HG03571 (cell line): ENCODE measurements around the gene PDE4B.
"Not testable (repeated sequence)": the region's sequence is repeated elsewhere in the genome, so short reads cannot be mapped to it uniquely, and the experiment has no call there.

Experiments used
- ATAC-seq: cut with Tn5 transposase; IDR thresholded peaks from one replicate; pipeline ENCODE4 v1.9.1; 2021; ENCODE audit not compliant: unreplicated experiment

PDE4B gene

DNA sequence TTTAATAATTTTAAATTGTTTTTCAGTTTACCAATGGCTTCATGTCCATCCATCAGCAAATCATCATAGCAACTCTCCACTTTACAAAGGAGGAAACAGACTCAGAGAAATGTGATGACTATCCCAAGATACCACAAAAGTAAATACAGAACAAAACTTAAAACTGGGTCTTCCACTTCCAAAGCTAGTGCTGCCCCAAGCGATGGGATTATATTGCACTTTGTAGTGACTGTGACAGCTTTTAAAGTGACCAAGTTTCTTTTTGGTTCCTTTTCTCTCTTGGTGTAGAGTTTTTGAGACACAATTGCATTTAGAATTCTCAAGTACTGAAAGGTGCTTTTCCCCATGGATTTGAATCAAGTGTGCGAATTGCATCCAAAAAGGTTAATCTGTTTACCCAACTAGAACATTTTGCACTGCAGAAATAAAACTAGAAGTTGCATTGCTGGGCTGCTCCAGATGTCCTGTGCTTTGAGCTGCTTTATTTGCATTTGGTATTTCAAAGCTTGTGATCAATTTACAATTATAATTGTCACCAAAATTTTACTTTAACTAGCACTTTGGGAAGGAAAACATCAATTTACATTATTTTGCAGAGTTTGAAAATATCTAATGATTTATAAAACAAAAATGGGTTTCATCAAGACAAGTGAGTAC, 320.2 kb downstream of the PDE4B start:
- ATAC-seq = no peak

DNA sequence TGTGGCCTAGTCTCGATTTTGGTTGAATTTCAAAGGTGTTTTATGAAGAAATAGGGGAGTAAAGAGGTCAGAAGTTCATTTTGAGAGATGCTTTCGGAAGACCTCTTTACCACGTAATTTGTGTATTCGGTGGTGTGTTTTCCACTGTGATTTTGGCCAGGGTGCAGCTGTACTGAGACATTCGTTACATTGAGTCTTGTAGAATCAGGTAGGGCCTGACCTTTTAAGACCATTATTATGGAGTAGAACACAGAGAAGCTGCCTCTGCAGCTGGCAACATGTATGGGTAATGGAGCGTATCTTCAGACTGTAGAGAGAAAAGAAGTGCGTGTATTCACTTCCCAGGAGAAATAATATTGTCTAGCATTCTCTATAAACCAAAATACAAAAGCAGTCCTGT, 326.5 kb downstream of the PDE4B start:
- no peak for ATAC-seq

DNA sequence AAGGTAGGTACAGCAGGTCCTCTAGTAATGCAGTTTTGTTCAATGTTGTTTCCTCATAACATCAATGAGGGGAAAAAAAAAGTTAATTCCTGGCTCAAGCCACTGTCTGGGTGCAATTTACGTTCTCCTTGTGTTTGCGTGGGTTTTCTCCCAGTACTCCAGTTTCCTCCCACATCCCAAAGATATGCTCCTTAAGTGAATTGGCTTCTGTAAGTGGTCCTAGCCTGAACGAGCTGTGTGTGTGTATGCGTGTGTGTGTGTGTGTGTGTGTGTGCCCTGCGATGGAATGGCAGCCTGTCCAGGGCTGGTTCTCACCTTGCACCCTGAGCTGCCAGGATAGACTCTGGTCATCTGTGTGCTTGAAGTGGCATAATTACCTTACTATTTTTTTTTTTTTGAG, 332.0 kb downstream of the PDE4B start:
- no peak for ATAC-seq

DNA sequence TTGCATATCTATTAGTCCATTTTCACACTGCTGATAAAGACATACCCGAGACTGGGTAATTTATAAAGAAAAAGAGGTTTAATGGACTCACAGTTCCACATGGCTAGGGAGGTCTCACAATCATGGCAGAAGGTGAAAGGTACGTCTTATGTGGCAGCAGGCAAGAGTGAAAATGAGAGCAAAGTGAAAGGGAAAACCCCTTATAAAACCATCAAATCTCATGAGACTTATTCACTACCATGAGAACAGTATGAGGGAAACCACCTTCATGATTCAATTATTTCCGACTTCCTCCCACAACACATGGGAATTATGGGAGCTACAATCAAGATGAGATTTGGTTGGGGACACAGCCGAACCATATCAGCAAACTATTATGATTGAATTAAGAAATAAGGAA, 335.9 kb downstream of the PDE4B start:
- ATAC-seq = not testable (repeated sequence)

DNA sequence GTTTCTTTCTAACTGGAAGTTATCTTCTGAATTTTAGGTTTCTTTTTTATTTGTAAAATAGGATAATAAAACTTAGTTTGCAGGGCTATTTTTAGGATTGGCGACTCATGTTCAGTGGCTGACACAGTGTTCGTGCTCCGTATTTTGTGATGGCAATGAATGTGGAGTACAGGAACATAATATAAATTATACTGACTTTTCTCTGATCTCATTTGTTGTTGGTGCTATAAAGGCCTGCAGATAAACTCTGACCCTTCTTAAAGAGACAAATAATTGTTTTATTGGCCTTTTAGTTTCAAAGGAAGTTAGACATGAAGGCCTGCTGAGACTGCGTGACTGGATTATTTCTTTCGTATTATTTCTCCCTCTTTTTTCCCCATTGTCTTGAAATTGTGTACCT, 339.6 kb downstream of the PDE4B start:
- ATAC-seq = no peak

DNA sequence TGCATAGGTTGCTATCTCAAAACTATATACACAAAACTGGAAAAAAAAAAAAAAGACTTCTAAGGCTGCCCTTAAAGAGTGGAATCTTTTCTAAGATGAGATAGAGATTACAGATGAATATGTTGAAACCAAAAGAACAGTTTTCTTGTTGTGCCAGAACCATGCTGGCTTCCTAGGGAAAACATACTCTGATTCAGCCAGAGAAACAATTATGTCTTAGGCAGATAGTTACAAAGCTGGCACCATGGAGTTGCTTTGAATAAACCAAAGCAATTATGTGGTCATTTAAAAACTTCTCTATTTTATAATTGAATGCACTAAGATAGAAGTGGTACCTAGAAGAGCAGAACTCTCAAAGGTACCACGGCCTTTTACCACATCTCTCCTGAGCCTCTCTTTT, 341.3 kb downstream of the PDE4B start:
- ATAC-seq = no peak

DNA sequence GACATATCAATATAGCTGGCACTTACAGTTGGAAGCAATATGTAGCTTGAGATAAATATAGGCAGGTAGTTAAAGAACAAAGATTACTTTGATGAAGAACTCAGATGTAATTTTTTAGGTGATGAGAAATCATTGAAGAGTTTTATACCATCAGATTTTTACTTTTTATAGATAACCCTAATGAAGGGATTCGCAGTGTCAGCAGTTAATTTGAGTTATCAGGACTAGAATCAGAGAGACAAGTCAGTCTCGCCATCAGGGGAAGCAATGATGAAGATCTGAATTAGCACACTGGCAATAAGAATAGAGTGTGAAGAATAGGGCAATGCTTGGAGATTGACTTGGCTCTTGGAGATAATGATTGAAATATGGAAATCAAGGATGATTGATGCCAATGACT, 342.5 kb downstream of the PDE4B start:
- no peak for ATAC-seq

DNA sequence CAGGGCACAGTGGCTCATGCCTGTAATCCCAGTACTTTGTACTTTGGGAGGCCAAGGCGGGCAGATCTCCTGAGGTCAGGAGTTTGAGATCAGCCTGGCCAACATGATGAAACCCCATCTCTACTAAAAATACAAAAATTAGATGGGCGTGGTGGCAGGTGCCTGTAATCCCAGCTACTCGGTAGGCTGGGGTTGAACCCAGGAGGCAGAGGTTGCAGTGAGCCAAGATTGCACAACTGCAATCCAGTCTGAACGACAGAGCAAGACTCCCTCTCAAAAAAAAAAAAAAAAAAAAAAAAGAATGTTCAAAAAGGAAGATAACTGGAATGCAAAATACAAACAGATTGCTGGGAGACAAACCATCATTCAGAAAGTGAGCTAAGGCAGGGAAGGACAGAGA, 343.7 kb downstream of the PDE4B start:
- not testable (repeated sequence) for ATAC-seq

DNA sequence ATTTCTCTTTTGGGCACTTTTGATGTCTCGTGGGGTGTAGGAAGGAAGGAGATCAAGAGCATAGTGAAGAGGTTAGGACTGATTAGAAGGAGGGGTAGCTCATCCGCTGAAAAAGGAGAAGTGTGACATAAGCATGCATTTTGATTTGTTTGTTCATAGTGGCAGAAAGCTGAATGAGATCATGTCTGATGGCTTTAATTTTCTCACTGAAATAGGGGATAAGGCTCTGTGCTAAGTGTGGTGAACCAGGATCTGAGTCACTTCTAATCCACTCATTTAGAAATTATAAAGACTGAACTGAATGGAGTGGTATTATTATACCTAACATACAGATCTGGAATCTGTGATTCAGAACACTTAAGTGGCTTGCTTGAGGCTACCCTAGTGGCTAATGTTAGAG, 344.5 kb downstream of the PDE4B start:
- no peak for ATAC-seq

DNA sequence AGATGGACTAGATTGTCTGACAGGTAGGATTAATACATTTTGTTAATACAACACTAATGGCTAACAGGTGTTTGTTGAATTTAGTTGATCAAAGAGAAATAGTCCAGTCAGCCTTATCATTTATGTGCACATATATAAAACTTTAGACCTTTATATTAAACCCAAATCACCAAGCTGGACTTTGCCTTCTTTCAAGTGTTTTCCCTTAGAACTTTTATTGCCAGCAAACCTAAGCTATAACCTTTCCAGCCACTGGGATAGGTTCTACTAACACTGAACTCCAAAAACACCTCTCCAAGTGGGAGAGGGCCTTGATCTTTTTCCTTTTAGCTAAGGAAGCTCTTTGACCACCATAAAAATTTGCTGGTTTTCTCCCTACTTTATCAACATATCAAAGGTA, 345.9 kb downstream of the PDE4B start:
- no peak for ATAC-seq

DNA sequence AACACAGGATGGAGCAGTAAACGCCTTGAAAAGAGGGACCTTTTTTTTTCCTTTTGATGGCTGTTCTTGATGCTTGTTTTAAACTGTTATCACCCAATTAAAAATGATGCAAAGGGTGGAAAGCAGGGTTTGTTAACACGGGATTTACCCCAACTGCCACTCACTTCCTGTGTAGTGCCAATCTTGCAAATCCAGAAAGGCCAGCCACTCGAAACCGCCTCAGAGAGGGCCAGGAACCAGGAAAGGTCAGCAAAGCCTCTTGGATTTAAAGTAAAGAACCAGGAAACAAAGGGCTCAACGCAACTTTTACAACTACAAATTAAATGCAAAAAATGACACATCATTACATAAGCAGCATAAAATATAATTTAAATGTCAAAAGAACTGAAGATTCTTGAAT, 347.4 kb downstream of the PDE4B start:
- ATAC-seq = no peak

DNA sequence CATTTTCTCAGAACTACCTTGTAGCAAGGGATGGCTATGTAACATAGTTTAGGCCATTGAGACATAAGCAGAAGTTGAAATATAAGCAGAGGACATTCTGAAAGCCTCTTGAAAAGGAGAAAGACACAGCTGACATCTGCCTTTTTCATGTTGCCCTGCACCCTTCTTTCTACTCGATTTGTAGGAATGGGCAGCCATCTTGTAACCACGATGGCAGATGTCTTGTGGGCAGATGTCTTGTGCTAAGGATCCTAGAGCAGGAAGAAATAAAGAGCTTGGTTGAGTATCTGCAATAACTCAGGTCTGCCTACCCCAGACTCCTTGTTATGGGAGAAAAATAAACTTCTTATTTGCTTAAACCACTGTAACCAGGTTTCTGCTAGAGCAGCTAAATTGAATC, 351.0 kb downstream of the PDE4B start:
- ATAC-seq = no peak

DNA sequence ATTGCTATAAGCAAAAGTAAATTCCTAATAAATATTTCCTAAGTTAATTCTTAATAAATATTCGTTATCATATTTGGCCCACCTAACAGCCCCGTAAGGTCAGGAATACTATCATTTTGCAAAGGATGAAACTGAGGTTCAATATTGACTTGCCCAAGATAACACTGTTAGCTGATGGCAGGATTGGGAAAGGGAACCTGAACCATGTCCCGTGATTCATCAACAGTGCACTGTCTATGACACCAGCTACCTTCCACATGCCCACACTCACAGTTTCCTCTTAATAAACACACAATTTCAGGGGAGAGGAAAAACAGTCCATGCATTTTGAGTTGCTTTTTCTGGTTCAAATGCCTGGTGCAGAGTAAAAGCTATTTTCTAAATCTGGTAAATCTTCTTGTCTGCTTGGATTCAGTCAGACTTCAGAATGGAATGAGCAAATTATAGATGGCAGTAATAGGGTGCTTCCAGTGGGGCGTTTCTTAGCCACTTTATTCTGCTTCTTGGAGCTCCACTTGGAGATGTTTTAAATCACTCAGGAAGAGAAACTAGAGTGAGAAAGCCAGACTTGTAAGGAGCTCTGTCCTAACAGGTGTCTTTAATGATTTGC, 354.6 kb downstream of the PDE4B start:
- no peak for ATAC-seq

DNA sequence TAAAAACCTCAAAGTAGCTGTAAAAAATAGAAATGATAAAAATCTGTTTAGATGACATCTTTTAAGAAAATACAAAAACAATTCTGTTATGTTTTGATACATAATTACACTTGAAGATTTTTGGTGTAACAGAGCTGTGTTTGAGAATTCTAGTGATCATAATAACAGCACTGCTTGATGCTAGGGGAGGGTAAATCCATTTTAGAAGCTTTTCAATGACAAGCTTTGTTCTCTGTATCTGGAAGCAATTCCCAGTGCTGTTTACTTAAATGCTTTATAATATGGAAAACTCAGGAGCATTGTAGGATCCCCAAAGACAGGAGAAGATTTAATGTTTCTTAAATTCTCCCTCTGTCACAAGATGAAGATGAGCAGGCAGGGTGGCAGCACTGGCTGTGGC, 359.3 kb downstream of the PDE4B start:
- ATAC-seq = no peak

DNA sequence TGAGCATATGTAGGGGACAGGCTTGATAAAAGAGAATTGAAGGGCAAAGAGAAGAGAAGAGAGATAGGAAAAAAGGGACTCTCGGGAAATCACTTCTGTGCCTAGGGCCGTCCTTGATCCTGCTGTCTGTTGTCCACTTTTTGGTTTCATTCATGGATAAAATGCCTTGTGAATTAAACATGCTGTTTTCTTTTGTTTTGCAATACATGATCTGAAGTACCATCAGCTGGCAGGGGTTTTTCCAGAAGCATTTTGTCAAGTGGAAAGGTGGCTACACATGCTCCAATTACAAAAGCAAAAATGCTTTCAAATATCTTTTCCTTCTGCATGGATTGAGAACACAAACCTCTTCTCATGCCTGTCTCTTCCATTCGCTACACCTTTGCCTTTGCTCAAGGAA, 361.7 kb downstream of the PDE4B start:
- ATAC-seq = no peak

DNA sequence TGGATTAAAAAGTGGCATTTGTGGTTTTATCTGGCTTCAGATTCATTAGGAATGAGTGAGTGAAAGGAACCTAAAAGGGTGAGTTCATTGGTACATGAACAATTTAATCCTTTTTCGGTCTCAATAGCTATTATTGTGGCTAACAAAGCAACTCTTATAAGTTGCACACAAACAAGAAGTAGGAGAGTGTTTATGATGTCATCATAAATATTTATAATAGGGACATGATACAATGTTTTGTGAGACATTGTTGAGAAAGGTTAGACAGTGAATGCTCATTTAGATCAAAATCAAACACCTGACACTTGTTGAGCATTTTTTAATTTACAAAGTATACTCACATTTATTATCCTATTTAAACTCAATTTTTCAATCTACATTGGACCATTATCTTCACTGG, 363.4 kb downstream of the PDE4B start:
- no peak for ATAC-seq

DNA sequence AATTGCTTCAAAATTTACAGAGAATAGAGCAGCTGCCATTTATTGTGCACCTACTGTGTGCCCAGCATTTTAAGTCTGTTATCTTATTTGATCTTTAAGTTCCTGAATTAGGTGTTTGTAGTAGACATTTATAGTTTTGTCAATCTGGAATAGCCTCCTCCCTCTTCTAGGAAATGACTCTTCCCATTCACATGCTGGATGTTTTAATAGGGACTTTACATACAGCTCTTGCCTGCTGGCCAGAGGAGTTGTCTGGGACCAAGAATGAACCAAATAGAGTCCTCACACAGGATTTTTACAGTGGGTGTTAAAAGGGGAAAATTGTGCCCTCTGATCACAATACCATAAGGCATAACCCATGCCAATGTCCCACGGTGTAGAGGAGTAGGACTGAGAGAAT, 367.1 kb downstream of the PDE4B start:
- ATAC-seq = no peak

DNA sequence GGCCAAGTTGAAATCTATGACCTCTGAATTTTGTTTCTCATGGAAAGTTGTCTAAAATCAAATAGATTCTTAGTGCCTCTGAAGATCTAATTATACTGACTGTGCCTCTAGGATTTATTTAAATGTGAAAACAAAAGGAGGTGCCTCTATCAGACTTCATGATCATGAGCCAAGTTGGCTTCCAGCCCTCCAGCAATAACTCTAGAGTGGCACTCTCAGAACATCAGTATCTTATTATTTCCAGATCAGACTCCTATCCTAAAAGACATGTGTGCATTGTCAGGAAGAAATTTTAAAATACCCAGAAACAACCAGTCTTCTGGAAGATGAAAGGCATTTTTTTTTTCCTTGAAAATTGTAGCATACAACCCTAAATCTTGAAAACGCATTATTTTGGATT, 368.0 kb downstream of the PDE4B start:
- no peak for ATAC-seq

DNA sequence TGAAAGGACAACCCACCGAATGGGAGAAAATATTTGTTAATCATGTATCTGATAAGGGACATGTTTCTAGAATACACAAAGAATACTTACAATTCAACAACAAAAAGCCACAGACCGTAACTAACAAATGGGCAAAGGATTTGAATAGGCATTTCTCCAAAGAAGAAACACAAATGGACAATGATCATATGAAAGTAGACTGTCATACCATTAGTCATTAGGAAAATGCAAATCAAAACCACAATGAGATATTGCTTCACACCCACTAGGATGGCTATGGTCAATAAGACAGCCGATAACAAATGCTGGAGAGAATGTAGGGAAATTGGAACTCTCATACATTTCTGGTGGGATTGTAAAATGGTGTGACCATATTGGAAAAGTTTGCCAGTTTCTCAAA, 374.1 kb downstream of the PDE4B start:
- no peak for ATAC-seq

DNA sequence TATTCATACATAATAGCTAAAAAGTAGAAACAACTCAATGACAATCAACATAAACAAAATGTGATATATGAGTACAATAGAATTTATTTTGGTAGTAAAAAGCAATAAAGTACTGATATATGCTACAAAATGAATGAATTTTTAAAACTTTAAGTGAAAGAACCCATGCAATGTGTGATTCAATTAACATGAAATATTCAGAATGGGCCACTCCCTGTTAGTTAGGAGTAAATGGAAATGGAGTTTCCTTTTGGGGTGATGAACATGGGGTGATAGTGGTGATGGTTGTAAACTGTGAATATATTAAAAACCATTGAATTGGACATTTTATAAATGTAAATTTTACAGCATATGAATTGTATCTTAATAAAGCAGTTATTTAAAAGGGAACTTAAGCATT, 374.6 kb downstream of the PDE4B start:
- no peak for ATAC-seq

DNA sequence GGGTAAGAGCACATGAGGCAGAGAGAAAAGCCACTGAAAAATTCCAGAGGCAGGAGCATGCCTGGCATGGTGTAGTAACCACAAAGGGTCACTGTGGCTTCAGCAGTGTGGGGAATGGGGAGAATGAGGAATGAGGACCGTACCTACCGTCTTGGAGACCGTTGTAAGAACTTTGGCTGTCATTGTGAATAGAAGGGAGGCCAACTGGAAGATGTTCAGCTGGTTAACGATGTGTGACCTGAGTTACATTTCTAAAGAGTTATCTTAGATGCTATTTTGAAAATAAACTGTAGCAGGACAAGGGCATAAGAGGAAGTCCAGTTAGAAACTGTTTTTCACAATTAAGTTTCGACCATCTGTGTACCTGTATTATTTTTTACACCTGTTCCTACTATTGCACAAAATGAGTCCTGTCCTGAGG, 375.8 kb downstream of the PDE4B start:
- no peak for ATAC-seq

DNA sequence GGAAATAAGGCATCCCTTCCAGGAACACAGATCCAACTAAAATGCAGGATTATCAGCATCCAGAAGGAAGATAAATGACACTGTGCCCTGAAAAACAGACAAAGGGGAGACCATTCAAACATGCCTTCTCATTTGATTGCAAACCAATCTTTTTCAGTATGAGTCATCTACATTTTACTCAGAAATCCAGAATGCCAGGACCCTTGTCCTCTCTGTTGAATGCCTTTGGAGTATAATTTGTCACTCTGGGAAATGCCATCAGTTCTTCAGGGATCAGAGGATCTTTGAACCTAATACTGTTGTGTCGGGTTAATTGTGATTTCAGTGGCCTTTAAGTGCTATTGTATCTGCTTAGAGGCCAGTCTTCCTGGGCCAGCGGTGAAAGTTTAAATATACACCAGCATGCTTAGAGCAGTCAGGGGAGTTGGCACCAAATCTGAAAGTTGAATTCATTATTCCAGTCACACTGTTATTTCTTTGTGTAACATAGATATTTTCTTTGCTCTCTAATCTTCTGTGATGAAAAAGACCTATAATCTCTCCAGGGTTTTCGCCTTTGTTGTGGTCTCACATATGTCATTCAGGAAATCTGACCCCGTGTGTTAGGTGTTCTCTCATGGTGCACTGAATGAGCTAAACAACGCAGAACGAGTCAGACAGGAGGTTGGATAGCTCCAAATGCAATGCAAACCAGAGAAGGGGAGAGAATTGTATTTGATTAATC, 376.4 kb downstream of the PDE4B start:
- ATAC-seq = no peak

DNA sequence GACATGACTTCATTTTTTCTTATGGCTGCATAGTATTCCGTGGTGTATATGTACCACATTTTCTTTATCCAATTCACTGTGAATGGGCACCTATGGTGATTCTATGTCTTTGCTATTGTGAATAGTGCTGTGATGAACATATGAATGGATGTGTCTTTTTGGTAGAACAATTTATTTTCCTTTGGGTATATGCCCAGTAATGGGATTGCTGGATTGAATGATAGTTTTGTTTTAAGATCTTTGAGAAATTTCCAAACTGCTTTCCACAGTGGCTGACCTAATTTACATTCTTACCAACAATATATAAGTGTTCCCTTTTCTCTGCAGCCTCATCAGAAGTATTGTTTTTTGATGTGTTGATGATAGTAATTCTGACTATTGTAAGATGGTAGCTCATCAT, 379.6 kb downstream of the PDE4B start:
- no peak for ATAC-seq
